HepG2 (cell line): Measurements from ENCODE around the gene EML2. TPM values are rescaled to one million over a fixed set of nuclear protein-coding genes. Genes with fewer than 3 reads are reported as not detected.
"Not testable (repeated sequence)": the region's sequence is repeated elsewhere in the genome, so short reads cannot be mapped to it uniquely, and the experiment has no call there.

Experiments used
- ATAC-seq: fragments of 200-7000 bp; cut with Tn5 transposase; 3 replicates; pipeline ENCODE4 v1.9.1; 2020; ENCODE audit warnings: mild to moderate bottlenecking, moderate library complexity
- BruUV-seq: library from RNA; stranded (reverse); fragments of 400-500 nt; replicated peaks from 2 replicates; lab custom pipeline; 2021; lab: Mats Ljungman, UMichigan
- CTCF ChIA-PET: fragments of 300-600 bp; formaldehyde crosslinking; extraction: SDS; loops from one replicate; lab custom pipeline; 2021; ENCODE audit warnings: low total read pairs, inconsistent platforms, low intra/inter-chr PET ratio; lab: Yijun Ruan, JAX
- POLR2A ChIA-PET: fragments of 350-600 bp; sonication (Branson Sonifier 250); formaldehyde crosslinking; loops from one replicate; lab custom pipeline; 2020; ENCODE audit warnings: antibody characterized with exemption, inconsistent platforms; lab: Yijun Ruan, JAX
- DNase-seq: peaks from one replicate; pipeline ENCODE4 v3.0.0-alpha.2; 2015; ENCODE audit warnings: low spot score
- FAIRE-seq: peaks from 3 replicates; lab custom pipeline; 2011; peaks lifted over from hg19 to GRCh38; lab: Jason Lieb, UNC
- H2AFZ ChIP-seq: one replicate; pipeline ENCODE4 v1.6.1; 2011; ENCODE audit warnings: low read length, inconsistent platforms
- H3K27ac ChIP-seq: fragments of 300-600 bp; 3 replicates; pipeline ENCODE4 v1.8.0; 2011; ENCODE audit warnings: mixed run types, mild to moderate bottlenecking, mixed read lengths, low read length, inconsistent platforms; ENCODE audit not compliant: insufficient read depth; ENCODE audit errors: extremely low read length
- H3K27me3 ChIP-seq, 2 experiments: fragments of 200-600 bp in 1 of 2; 2 replicates in 1 of 2; 3 replicates in 1 of 2; pipeline versions ENCODE4 v1.6.0 to v1.8.0; 2011; ENCODE audit warnings: low read length in 2 of 2, mild to moderate bottlenecking in 2 of 2, moderate library complexity in 2 of 2, inconsistent platforms in 1 of 2; ENCODE audit not compliant: insufficient read depth in 2 of 2, control insufficient read depth in 1 of 2
- H3K36me3 ChIP-seq, 2 experiments: fragments of 200-600 bp in 1 of 2; replicated peaks in 1 of 2; 2 replicates in 1 of 2; 3 replicates in 1 of 2; pipeline versions ENCODE4 v1.5.1 to v1.8.0; 2011; ENCODE audit warnings: low read length in 2 of 2, inconsistent platforms in 1 of 2; ENCODE audit not compliant: insufficient read depth in 2 of 2, control insufficient read depth in 1 of 2
- H3K4me1 ChIP-seq: 2 replicates; pipeline ENCODE4 v1.5.1; 2012; ENCODE audit warnings: low read length, inconsistent platforms; ENCODE audit not compliant: insufficient read depth
- H3K4me2 ChIP-seq: 2 replicates; pipeline ENCODE4 v1.6.0; 2011; ENCODE audit warnings: low read depth, low read length, inconsistent platforms
- H3K4me3 ChIP-seq, 3 experiments: fragments of 200-600 bp in 1 of 3; sonication (generic), shearing (Covaris generic) in 1 of 3; replicated peaks in 1 of 3; 2 replicates each; pipeline ENCODE4 v1.5.1; 2011 to 2016; ENCODE audit warnings: low read length in 3 of 3, inconsistent platforms in 2 of 3, low read depth in 2 of 3, mild to moderate bottlenecking in 2 of 3, control low read depth in 1 of 3, mixed read lengths in 1 of 3; ENCODE audit not compliant: insufficient read depth in 1 of 3
- H3K79me2 ChIP-seq: one replicate; pipeline ENCODE4 v1.6.1; 2011; ENCODE audit warnings: low read length, inconsistent platforms; ENCODE audit not compliant: insufficient read depth
- H3K9ac ChIP-seq: 2 replicates; pipeline ENCODE4 v1.6.0; 2011; ENCODE audit warnings: mild to moderate bottlenecking, low read depth, low read length, inconsistent platforms; ENCODE audit not compliant: insufficient read depth
- H3K9me3 ChIP-seq: 2 replicates; pipeline ENCODE4 v1.5.1; 2012; ENCODE audit warnings: mild to moderate bottlenecking, low read length
- H4K20me1 ChIP-seq: 2 replicates; pipeline ENCODE4 v1.6.0; 2011; ENCODE audit warnings: inconsistent platforms, mild to moderate bottlenecking, low read length, moderate library complexity; ENCODE audit not compliant: insufficient read depth
- BHLHE40 ChIP-seq: IDR thresholded peaks from 2 replicates; pipeline ENCODE4 v1.6.1; 2011; ENCODE audit warnings: low read length, improper control_type of control experiment
- CENPX ChIP-seq: sonication (generic); formaldehyde crosslinking; IDR thresholded peaks from 2 replicates; pipeline ENCODE4 v1.9.0; 2021; ENCODE audit warnings: mild to moderate bottlenecking, missing genetic modification reagents, moderate library complexity
- THAP11 ChIP-seq: IDR thresholded peaks from 2 replicates; pipeline ENCODE4 v1.6.1; 2016; ENCODE audit warnings: missing biosample characterization, missing genetic modification reagents
- TMF1 ChIP-seq: sonication (generic); formaldehyde crosslinking; IDR thresholded peaks from 2 replicates; pipeline ENCODE4 v1.8.1; 2022; ENCODE audit warnings: low read depth, missing genetic modification reagents
- ZBTB38 ChIP-seq: sonication (generic); formaldehyde crosslinking; IDR thresholded peaks from 2 replicates; pipeline ENCODE4 v1.5.1; 2020; ENCODE audit warnings: mild to moderate bottlenecking, missing genetic modification reagents
- ZMAT3 ChIP-seq: sonication (generic); formaldehyde crosslinking; conservative IDR thresholded peaks from 2 replicates; pipeline ENCODE4 v1.7.0; 2021; ENCODE audit warnings: missing genetic modification reagents
- ZNF782 ChIP-seq: sonication (generic); formaldehyde crosslinking; IDR thresholded peaks from 2 replicates; pipeline ENCODE4 v1.4.0; 2020; ENCODE audit warnings: missing genetic modification reagents, mild to moderate bottlenecking, borderline replicate concordance
- WGBS: methylation state at CpG from one replicate; pipeline ENCODE4 v1.1.6; 2017; ENCODE audit warnings: low lambda C conversion rate; 5-methylcytosine and 5-hydroxymethylcytosine counted together
- in situ Hi-C: cut with HindIII; loops from 2 replicates; pipeline ENCODE4 v1.10.0; 2017; ENCODE audit warnings: low pct_unique_long_range_greater_than_20kb; ENCODE audit not compliant: extremely low pct_ligation_motif_present
- intact Hi-C: fragments of 100-400 bp; cut with micrococcal nuclease; formaldehyde crosslinking; loops from one replicate; pipeline ENCODE4 v1.10.0; 2022; ENCODE audit not compliant: unreplicated experiment
- polyA plus RNA-seq, 8 experiments: library from polyadenylated mRNA; depleted of rRNA in 3 of 8; stranded (reverse) in 7 of 8; unstranded in 1 of 8; fragments of >200 nt; fragmentation: Illumina TruSeq in 4 of 8; extraction: Trizol in 4 of 8; gene quantifications; 2 replicates each; pipeline versions ENCODE4 v1.2.1 to v1.2.3, GENCODE V29; 2011 to 2016; ENCODE audit warnings: low read depth in 4 of 8, missing spikeins in 1 of 8, mixed read lengths in 1 of 8; ENCODE audit not compliant: insufficient read depth in 1 of 8
- total RNA-seq, 5 experiments: library from RNA; depleted of rRNA; stranded (reverse); fragments of >200 nt; fragmentation: Illumina TruSeq; extraction: Trizol; gene quantifications; 2 replicates each; pipeline ENCODE4 v1.2.3, GENCODE V29; 2016; ENCODE audit warnings: low read depth in 1 of 5
- TF ChIP-seq, protein P1 (sequence below): fragments of 450-650 bp; IDR thresholded peaks from 2 replicates; pipeline ENCODE4 v1.6.1; 2016
- TF ChIP-seq, protein P2 (sequence below): sonication (generic); formaldehyde crosslinking; IDR thresholded peaks from 2 replicates; pipeline ENCODE4 v1.8.1; 2022; ENCODE audit warnings: low read depth, mild to moderate bottlenecking, missing genetic modification reagents

Gene EML2
- total and polyA plus RNA-seq, 2 of the 13 experiments (the other 11 are each of a cell fraction or from before 2014, with no cell fraction given) = 7.3 to 12.9 TPM

DNA sequence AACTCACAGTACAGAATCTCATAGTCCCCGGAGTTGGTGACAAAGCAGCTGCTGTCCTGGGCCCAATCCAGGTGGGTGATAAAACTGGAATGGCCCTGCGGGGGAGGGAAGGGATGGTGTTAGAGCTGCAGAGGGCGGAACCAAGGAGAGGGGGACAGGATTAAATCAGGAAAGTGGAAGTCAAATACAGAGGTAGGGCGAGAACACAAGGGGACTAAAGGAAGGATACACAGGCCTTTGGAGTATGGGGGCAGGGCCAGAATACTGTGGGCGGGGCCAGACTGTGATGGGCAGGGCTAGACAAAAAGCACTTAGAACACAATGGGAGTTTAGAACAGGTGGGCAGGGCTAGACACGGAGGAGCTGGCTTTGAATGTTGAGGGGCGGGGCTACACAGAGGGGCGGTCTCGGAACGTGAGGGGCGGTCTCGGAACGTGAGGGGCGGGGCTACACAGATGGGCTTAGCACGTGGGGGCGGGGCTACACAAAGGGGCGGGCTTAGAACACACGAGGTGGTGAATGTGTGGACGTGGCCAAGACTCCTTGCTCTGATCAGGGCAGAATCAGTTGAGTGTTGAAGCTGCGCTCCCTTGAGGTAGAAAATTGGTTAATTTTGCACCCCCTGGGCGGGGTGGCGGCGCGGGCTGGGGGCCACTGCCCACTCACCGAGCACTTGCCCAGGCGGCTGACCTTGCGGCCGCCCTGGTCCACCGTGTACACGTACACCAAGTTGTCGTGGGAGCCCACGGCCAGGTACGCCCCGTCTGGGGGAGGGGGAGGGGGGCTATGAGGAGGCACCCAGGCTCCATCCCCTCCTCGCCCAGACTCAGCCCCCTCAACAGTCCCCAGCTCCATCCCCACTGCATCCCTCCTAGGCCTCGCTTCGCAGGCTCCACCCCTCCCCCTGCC, 23.1 kb downstream of the EML2 start:
- Histone ChIP-seq H3K36me3 (peaks cover 5 to 8% of the 10 kb centered on the region in 2 experiments; a peak in 2 of 5 replicates), H3K4me2 (no peak overlapping the region), H4K20me1 (no peaks in the 10 kb centered on the region), H3K4me1 (0 out of 2 replicates have a peak, but pooled peaks cover 8% of the 10 kb centered on the region), H3K9ac (no peak overlapping the region), H2AFZ (no peak overlapping the region), H3K27me3 (no peaks in the 10 kb centered on the region), H3K4me3 (no peak overlapping the region), H3K27ac (no peak overlapping the region), H3K9me3 (no peaks in the 10 kb centered on the region), H3K79me2 (no peaks in the 10 kb centered on the region)
- intact Hi-C loops = no loop called here
- peak; percentile 81 for ATAC-seq
- ChIA-PET CTCF (no interaction called here), POLR2A (interaction anchor here (4.6 kb wide), 1 partner anchor 26 kb away, joined by 18 read pairs; no protein-coding TSS in a partner anchor)
- peak; percentile 62 for DNase-seq
- WGBS = 78% methylated on average over 27 of the region's 37 CpGs
- no TSS peak for BruUV-seq
- in situ Hi-C loops = no loop called here
- FAIRE-seq = no peak
- TF ChIP-seq BHLHE40 (peak; percentile 79), CENPX (CRISPR knock-in tag) (no peak), ZBTB38 (no peak), TMF1 (CRISPR knock-in tag) (no peak), ZNF782 (CRISPR knock-in tag) (no peak), THAP11 (CRISPR knock-in tag) (no peak), ZMAT3 (no peak)
- TF ChIP-seq, protein P1, sequence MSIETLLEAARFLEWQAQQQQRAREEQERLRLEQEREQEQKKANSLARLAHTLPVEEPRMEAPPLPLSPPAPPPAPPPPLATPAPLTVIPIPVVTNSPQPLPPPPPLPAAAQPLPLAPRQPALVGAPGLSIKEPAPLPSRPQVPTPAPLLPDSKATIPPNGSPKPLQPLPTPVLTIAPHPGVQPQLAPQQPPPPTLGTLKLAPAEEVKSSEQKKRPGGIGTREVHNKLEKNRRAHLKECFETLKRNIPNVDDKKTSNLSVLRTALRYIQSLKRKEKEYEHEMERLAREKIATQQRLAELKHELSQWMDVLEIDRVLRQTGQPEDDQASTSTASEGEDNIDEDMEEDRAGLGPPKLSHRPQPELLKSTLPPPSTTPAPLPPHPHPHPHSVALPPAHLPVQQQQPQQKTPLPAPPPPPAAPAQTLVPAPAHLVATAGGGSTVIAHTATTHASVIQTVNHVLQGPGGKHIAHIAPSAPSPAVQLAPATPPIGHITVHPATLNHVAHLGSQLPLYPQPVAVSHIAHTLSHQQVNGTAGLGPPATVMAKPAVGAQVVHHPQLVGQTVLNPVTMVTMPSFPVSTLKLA = 0 out of 2 replicates have a peak, but pooled peaks have one; percentile 7
- TF ChIP-seq, protein P2, sequence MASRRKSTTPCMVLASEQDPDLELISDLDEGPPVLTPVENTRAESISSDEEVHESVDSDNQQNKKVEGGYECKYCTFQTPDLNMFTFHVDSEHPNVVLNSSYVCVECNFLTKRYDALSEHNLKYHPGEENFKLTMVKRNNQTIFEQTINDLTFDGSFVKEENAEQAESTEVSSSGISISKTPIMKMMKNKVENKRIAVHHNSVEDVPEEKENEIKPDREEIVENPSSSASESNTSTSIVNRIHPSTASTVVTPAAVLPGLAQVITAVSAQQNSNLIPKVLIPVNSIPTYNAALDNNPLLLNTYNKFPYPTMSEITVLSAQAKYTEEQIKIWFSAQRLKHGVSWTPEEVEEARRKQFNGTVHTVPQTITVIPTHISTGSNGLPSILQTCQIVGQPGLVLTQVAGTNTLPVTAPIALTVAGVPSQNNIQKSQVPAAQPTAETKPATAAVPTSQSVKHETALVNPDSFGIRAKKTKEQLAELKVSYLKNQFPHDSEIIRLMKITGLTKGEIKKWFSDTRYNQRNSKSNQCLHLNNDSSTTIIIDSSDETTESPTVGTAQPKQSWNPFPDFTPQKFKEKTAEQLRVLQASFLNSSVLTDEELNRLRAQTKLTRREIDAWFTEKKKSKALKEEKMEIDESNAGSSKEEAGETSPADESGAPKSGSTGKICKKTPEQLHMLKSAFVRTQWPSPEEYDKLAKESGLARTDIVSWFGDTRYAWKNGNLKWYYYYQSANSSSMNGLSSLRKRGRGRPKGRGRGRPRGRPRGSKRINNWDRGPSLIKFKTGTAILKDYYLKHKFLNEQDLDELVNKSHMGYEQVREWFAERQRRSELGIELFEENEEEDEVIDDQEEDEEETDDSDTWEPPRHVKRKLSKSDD = no peak

DNA sequence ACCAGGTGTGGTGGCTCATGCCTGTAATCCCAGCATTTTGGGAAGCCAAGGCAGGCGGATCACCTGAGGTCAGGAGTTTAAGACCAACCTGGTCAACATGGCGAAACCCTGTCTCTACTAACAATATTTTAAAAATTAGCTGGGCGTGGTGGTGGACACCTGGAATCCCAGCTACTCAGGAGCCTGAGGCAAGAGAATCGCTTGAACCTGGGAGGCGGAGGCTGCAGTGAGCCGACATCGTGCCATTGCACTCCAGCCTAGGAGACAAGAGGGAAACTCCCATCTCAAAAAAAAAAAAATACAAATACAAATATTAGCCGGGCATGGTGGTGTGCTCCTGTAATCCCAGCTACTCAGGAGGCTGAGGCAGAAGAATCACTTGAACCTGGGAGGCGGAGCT, 24.1 kb downstream of the EML2 start:
- POLR2A ChIA-PET = interaction anchor here (4.6 kb wide), 1 partner anchor 27 kb away, joined by 18 read pairs; no protein-coding TSS in a partner anchor
- H2AFZ ChIP-seq, ATAC-seq, H3K27me3 ChIP-seq, H3K4me3 ChIP-seq, H3K4me2 ChIP-seq, H3K36me3 ChIP-seq, FAIRE-seq, H3K79me2 ChIP-seq, H3K9ac ChIP-seq, H3K9me3 ChIP-seq, CTCF ChIA-PET, in situ Hi-C loops, intact Hi-C loops, H3K27ac ChIP-seq, DNase-seq, BruUV-seq, H3K4me1 ChIP-seq, H4K20me1 ChIP-seq: not testable (repeated sequence)
- WGBS = 93% methylated on average over 8 of the region's 9 CpGs
